GM18867 (cell line): ENCODE data around the gene KRT33B.
"Not testable (repeated sequence)": the region's sequence is repeated elsewhere in the genome, so short reads cannot be mapped to it uniquely, and the experiment has no call there.

Source experiments
- ATAC-seq: cut with Tn5 transposase; IDR thresholded peaks from one replicate; pipeline ENCODE4 v1.9.1; 2021; ENCODE audit warnings: mild to moderate bottlenecking, moderate library complexity; ENCODE audit not compliant: unreplicated experiment

The KRT33B gene

GRCh38 chr17:41369713-41370112, at the start of gene KRT33B:
Gene KRT33B, minus strand, starts transcription at chr17:41369813. Its CDS starts 63 bp downstream, at chr17:41369750.
- ATAC-seq = no peak

- ATAC-seq = no peak
Observed at GRCh38 chr17:41418116-41418860, 48.7 kb upstream of the KRT33B start.

- no peak for ATAC-seq
Observed at GRCh38 chr17:41417576-41418015, 48.0 kb upstream of the KRT33B start.

- ATAC-seq = no peak
Observed at GRCh38 chr17:41417127-41417526, 47.5 kb upstream of the KRT33B start.

GRCh38 chr17:41416479-41416878, 46.9 kb upstream of the KRT33B start:
- ATAC-seq = no peak

GRCh38 chr17:41415833-41416335, 46.3 kb upstream of the KRT33B start:
- ATAC-seq = no peak

GRCh38 chr17:41415411-41415810, 45.8 kb upstream of the KRT33B start:
- no peak for ATAC-seq

GRCh38 chr17:41413982-41414381, 44.4 kb upstream of the KRT33B start:
- ATAC-seq = no peak

- no peak for ATAC-seq
Observed at GRCh38 chr17:41413353-41413957, 43.8 kb upstream of the KRT33B start.

- ATAC-seq = no peak
Observed at GRCh38 chr17:41411072-41411840, 41.6 kb upstream of the KRT33B start.

GRCh38 chr17:41407226-41407625, 37.6 kb upstream of the KRT33B start:
- no peak for ATAC-seq

GRCh38 chr17:41406205-41406604, 36.6 kb upstream of the KRT33B start:
- ATAC-seq = no peak

- no peak for ATAC-seq
Observed at GRCh38 chr17:41404024-41404671, 34.5 kb upstream of the KRT33B start.

GRCh38 chr17:41403404-41404023, 33.9 kb upstream of the KRT33B start:
- ATAC-seq = no peak

- no peak for ATAC-seq
Observed at GRCh38 chr17:41402161-41402560, 32.5 kb upstream of the KRT33B start.

- no peak for ATAC-seq
Observed at GRCh38 chr17:41396996-41397660, 27.5 kb upstream of the KRT33B start, which contains the start of gene KRT31. Gene KRT31, minus strand, starts transcription at chr17:41397608. Its CDS starts 69 bp downstream, at chr17:41397539.

- no peak for ATAC-seq
Observed at GRCh38 chr17:41396340-41396739, 26.7 kb upstream of the KRT33B start.

- no peak for ATAC-seq
Observed at GRCh38 chr17:41395611-41396010, 26.0 kb upstream of the KRT33B start.

- ATAC-seq = not testable (repeated sequence)
Observed at GRCh38 chr17:41395044-41395443, 25.4 kb upstream of the KRT33B start.
